ENCODE results near the gene KDM7A. TPM values are rescaled to one million over a fixed set of nuclear protein-coding genes. Genes with fewer than 3 reads are reported as not detected.
A peak's percentile ranks its signal among the peaks of the same experiment; 100 is the strongest.

KDM7A gene
- 24.4 TPM for total RNA-seq

- intact Hi-C loops (cut with DNase I) = loop anchor here (5.0 kb wide), 1 partner anchor 150 kb away; no protein-coding TSS in a partner anchor
- peak; percentile 94 for DNase-seq (ENCODE audit: low spot score)
- ATAC-seq = peak; percentile 86
Observed at GRCh38 chr7:140176811-140177702, at the start of gene KDM7A. TSS of gene KDM7A (minus strand) at chr7:140176983. CDS start at chr7:140176937, 46 bp downstream.

DNA sequence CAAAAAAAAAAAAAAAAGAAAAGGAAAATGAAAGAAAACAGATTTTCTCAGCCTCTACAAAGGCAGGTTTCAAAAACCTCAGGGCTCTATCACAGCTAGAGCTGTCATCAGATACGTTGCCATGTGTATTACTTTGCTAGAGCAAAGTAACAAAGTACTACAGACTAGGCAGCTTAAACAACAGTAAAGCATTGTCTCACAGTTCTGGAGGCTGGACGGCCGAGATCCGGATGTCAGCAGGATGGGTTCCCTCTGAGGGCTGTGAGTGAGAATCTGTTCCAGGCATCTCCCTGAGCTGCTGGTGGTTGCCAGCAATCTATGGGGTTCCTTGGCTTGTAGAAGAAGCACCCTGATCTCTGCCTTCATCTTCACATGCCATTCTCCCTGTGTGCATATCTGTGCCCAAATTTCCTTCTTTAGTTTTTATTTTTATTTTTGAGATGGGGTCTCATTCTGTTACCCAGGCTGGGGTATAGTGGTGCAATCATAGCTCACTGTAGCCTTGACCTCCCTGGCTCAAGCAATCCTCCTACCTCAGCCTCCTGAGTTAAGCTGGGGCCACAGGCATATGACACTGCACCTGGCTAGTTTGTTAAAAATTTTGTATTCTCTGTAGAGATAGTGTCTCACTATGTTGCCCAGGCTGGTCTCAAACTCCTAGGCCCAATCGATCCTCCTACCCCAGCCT, 48.9 kb upstream of the KDM7A start:
- ATAC-seq (peak; percentile 68), DNase-seq (ENCODE audit: low spot score) (no peak)
- intact Hi-C loops (cut with DNase I) = no loop called here

- no peak for ATAC-seq
- intact Hi-C loops (cut with DNase I) = no loop called here
- DNase-seq (ENCODE audit: low spot score) = no peak
Observed at GRCh38 chr7:140223515-140224221, 46.9 kb upstream of the KDM7A start.

- intact Hi-C loops (cut with DNase I) = no loop called here
- ATAC-seq (no peak), DNase-seq (ENCODE audit: low spot score) (no peak)
Observed at GRCh38 chr7:140222814-140223213, 46.0 kb upstream of the KDM7A start.

- intact Hi-C loops (cut with DNase I) = no loop called here
- DNase-seq (ENCODE audit: low spot score) (no peak), ATAC-seq (no peak)
Observed at GRCh38 chr7:140219672-140220524, 43.1 kb upstream of the KDM7A start.

- DNase-seq (ENCODE audit: low spot score) (no peak), ATAC-seq (no peak)
- intact Hi-C loops (cut with DNase I) = no loop called here
Observed at GRCh38 chr7:140218656-140219055, 41.9 kb upstream of the KDM7A start.

DNA sequence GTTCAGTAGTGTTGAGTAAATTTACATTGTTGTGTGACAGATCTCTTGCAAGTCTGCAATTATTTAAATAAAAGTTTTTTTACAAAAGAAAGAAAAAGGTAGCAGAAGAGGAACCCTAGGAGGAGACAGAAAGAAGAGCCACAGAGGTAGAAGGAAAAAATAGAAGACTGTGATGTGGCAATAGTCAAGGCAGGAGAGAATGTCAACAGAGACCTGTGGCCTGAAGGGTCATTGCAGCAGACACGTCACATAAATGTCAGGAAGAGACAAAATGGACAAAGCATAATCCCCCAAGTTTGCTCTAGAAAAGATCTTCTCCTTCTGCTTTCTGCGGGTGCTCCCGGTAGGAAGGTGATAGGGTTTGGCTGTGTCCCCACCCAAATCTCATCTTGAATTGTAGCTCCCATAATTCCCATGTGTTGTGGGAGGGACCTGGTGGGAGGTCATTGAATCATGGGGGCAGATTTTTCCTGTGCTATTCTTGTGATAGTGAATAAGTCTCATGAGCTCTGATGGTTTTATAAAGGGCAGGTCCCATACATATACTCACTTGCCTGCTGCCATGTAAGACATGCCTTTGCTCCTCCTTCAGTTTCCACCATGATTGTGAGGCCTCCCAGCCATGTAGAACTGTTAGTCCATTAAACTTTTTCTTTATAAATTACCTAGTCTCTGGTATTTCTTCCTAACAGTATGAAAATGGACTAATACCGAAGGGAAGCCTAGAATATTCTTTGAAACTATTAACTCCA, 41.1 kb upstream of the KDM7A start:
- intact Hi-C loops (cut with DNase I) = no loop called here
- no peak for ATAC-seq

GRCh38 chr7:140215281-140215680, 38.5 kb upstream of the KDM7A start:
- intact Hi-C loops (cut with DNase I) = no loop called here
- no peak for DNase-seq (ENCODE audit: low spot score)
- ATAC-seq = no peak

More for the DNA sequence above, 41.1 kb upstream of the KDM7A start:
- no peak for DNase-seq (ENCODE audit: low spot score)

DNA sequence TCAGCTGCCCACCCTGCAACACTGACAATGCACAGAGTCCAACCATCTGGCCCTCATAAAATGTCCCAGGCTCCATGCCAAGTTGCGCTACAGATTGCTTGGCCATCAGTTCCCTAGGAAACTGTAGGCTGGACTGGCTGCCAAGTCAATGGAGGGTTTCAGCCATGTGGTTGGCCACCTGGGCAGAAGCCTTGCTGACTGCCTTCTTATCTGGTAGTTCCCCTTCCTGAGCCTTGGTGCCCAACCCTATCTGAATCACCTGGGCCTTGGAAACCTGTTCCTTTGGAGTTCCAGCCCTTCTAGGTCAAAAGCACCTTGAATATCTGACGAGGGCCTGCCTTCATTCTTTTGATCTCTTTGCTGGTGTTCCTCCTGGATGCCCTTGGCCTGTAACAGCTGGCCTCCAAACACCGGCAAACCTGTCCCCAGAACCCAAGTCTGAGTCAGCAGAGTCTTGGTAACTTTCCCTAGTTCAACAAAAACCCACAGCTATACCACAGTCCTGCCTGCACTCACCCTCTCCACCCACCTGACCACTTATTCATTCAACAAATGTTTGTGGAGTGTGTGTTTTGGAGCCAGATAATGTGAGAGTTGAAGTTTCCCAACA, 37.4 kb upstream of the KDM7A start:
- DNase-seq (ENCODE audit: low spot score) = peak; percentile 62
- peak; percentile 73 for ATAC-seq
- intact Hi-C loops (cut with DNase I) = no loop called here

- DNase-seq (ENCODE audit: low spot score) (no peak), ATAC-seq (peak; percentile 50)
- intact Hi-C loops (cut with DNase I) = no loop called here
Observed at GRCh38 chr7:140213684-140214074, 36.9 kb upstream of the KDM7A start.

GRCh38 chr7:140212100-140212881, 35.5 kb upstream of the KDM7A start:
- ATAC-seq (no peak), DNase-seq (ENCODE audit: low spot score) (peak; percentile 34)
- intact Hi-C loops (cut with DNase I) = no loop called here

GRCh38 chr7:140211698-140212097, 34.9 kb upstream of the KDM7A start:
- ATAC-seq (no peak), DNase-seq (ENCODE audit: low spot score) (no peak)
- intact Hi-C loops (cut with DNase I) = no loop called here

- DNase-seq (ENCODE audit: low spot score) (peak; percentile 60), ATAC-seq (peak; percentile 66)
- intact Hi-C loops (cut with DNase I) = no loop called here
Observed at GRCh38 chr7:140209866-140210609, 33.3 kb upstream of the KDM7A start.

DNA sequence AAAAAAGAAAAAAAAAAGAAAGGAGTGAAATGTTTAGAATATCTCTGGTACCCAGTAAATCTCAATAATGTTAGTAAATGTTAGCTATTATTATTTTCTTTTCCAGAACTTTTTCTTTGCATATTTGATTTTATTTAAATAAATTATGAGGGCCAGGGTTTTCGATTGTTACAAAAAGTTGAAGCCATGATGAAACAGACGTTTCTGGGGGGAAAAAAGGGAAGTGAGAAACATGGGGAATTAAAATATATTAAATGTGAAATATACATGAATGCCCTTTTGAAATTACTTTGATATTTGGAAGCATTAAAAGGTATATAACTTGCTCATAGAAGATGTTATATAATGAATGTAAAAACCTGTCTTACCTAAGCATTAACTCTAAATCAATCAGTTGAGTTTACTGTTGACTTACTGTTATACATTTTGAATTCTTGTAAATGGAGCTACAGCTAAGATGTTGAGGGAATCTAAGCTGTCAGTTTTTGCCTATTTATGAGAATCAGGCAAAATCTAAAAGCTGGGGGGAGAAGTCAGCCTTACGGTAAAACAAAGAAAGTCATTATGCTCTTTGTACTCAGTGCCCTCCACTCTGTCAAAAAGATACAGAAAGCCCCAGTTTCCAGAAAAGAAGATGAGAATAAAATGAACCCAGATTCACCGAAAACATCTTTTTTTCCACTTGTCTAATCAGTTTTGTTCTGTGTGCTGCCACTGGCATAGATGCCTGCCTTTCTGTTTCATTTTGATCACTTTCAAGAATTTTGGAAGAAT, 30.0 kb upstream of the KDM7A start:
- intact Hi-C loops (cut with DNase I) = no loop called here
- ATAC-seq = no peak
- DNase-seq (ENCODE audit: low spot score) = no peak

GRCh38 chr7:140205600-140205999, 28.8 kb upstream of the KDM7A start:
- DNase-seq (ENCODE audit: low spot score) (no peak), ATAC-seq (no peak)
- intact Hi-C loops (cut with DNase I) = no loop called here

- intact Hi-C loops (cut with DNase I) = no loop called here
- no peak for ATAC-seq
- DNase-seq (ENCODE audit: low spot score) = no peak
Observed at GRCh38 chr7:140203556-140203955, 26.8 kb upstream of the KDM7A start.
